ENCODE measurements around the gene TIGD7.

- TF ChIP-seq ZNF580 (CRISPR knock-in tag; IDR thresholded peaks at IDR 0.05; ENCODE audit: borderline replicate concordance, low read depth) (no peak), BRD4 (CRISPR knock-in tag; IDR thresholded peaks at IDR 0.05) (no peak), BORCS8-MEF2B (CRISPR knock-in tag; IDR thresholded peaks at IDR 0.05) (no peak), MTA1 (CRISPR knock-in tag; IDR thresholded peaks at IDR 0.05; ENCODE audit: borderline replicate concordance) (no peak)
- TF ChIP-seq, protein P1, sequence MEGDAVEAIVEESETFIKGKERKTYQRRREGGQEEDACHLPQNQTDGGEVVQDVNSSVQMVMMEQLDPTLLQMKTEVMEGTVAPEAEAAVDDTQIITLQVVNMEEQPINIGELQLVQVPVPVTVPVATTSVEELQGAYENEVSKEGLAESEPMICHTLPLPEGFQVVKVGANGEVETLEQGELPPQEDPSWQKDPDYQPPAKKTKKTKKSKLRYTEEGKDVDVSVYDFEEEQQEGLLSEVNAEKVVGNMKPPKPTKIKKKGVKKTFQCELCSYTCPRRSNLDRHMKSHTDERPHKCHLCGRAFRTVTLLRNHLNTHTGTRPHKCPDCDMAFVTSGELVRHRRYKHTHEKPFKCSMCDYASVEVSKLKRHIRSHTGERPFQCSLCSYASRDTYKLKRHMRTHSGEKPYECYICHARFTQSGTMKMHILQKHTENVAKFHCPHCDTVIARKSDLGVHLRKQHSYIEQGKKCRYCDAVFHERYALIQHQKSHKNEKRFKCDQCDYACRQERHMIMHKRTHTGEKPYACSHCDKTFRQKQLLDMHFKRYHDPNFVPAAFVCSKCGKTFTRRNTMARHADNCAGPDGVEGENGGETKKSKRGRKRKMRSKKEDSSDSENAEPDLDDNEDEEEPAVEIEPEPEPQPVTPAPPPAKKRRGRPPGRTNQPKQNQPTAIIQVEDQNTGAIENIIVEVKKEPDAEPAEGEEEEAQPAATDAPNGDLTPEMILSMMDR (CRISPR knock-in tag; IDR thresholded peaks at IDR 0.05) = no peak
- TF ChIP-seq, protein P2, sequence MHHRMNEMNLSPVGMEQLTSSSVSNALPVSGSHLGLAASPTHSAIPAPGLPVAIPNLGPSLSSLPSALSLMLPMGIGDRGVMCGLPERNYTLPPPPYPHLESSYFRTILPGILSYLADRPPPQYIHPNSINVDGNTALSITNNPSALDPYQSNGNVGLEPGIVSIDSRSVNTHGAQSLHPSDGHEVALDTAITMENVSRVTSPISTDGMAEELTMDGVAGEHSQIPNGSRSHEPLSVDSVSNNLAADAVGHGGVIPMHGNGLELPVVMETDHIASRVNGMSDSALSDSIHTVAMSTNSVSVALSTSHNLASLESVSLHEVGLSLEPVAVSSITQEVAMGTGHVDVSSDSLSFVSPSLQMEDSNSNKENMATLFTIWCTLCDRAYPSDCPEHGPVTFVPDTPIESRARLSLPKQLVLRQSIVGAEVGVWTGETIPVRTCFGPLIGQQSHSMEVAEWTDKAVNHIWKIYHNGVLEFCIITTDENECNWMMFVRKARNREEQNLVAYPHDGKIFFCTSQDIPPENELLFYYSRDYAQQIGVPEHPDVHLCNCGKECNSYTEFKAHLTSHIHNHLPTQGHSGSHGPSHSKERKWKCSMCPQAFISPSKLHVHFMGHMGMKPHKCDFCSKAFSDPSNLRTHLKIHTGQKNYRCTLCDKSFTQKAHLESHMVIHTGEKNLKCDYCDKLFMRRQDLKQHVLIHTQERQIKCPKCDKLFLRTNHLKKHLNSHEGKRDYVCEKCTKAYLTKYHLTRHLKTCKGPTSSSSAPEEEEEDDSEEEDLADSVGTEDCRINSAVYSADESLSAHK (CRISPR knock-in tag; IDR thresholded peaks at IDR 0.05; ENCODE audit: borderline replicate concordance) = no peak
- TF ChIP-seq, protein P3, sequence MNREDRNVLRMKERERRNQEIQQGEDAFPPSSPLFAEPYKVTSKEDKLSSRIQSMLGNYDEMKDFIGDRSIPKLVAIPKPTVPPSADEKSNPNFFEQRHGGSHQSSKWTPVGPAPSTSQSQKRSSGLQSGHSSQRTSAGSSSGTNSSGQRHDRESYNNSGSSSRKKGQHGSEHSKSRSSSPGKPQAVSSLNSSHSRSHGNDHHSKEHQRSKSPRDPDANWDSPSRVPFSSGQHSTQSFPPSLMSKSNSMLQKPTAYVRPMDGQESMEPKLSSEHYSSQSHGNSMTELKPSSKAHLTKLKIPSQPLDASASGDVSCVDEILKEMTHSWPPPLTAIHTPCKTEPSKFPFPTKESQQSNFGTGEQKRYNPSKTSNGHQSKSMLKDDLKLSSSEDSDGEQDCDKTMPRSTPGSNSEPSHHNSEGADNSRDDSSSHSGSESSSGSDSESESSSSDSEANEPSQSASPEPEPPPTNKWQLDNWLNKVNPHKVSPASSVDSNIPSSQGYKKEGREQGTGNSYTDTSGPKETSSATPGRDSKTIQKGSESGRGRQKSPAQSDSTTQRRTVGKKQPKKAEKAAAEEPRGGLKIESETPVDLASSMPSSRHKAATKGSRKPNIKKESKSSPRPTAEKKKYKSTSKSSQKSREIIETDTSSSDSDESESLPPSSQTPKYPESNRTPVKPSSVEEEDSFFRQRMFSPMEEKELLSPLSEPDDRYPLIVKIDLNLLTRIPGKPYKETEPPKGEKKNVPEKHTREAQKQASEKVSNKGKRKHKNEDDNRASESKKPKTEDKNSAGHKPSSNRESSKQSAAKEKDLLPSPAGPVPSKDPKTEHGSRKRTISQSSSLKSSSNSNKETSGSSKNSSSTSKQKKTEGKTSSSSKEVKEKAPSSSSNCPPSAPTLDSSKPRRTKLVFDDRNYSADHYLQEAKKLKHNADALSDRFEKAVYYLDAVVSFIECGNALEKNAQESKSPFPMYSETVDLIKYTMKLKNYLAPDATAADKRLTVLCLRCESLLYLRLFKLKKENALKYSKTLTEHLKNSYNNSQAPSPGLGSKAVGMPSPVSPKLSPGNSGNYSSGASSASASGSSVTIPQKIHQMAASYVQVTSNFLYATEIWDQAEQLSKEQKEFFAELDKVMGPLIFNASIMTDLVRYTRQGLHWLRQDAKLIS (CRISPR knock-in tag; IDR thresholded peaks at IDR 0.05) = no peak
- TF ChIP-seq, protein P4, sequence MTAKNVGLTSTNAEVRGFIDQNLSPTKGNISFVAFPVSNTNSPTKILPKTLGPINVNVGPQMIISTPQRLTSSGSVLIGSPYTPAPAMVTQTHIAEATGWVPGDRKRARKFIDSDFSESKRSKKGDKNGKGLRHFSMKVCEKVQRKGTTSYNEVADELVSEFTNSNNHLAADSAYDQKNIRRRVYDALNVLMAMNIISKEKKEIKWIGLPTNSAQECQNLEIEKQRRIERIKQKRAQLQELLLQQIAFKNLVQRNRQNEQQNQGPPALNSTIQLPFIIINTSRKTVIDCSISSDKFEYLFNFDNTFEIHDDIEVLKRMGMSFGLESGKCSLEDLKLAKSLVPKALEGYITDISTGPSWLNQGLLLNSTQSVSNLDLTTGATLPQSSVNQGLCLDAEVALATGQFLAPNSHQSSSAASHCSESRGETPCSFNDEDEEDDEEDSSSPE (CRISPR knock-in tag; IDR thresholded peaks at IDR 0.05) = no peak
Observed at GRCh38 chr16:3285131-3285530, 20.1 kb downstream of the TIGD7 start.

Measured in HepG2 (cell line).